ENCODE data around the gene GPA33.

GRCh38 chr1:167104256-167104633 is 14.1 kb upstream of the GPA33 start:
- no peak for TF ChIP-seq CTCF (IDR thresholded peaks at IDR 0.05)
- TF ChIP-seq USF2 (IDR thresholded peaks at IDR 0.05): no peak
- TF ChIP-seq CEBPB (IDR thresholded peaks at IDR 0.05): no peak
- no peak for TF ChIP-seq EP300 (IDR thresholded peaks at IDR 0.05)
- no peak for TF ChIP-seq HDAC2 (IDR thresholded peaks at IDR 0.05)
- TF ChIP-seq MYC (IDR thresholded peaks at IDR 0.05; ENCODE audit: borderline replicate concordance, low read length): no peak
- no peak for TF ChIP-seq BHLHE40 (IDR thresholded peaks at IDR 0.05; ENCODE audit: low read depth, low read length)
